OCI-LY1 (cell line): Measurements from ENCODE around the gene POLE.

Experiments
- H2AFZ ChIP-seq: fragments of 200-600 bp; sonication (generic), shearing (Covaris generic); 2 replicates; pipeline ENCODE4 v1.6.0; 2014; ENCODE audit warnings: antibody characterized with exemption, mild to moderate bottlenecking, low read length
- H3F3A ChIP-seq: fragments of 200-600 bp; sonication (generic), shearing (Covaris generic); 2 replicates; pipeline ENCODE4 v1.6.0; 2014; ENCODE audit warnings: mild to moderate bottlenecking, antibody characterized with exemption, low read length, moderate library complexity; ENCODE audit not compliant: insufficient read depth
- H3K27ac ChIP-seq: fragments of 200-600 bp; sonication (generic); 2 replicates; pipeline ENCODE4 v1.5.1; 2014; ENCODE audit warnings: low read length, mixed run types, mild to moderate bottlenecking, low read depth; ENCODE audit not compliant: poor library complexity, severe bottlenecking
- H3K27me3 ChIP-seq: fragments of 200-600 bp; sonication (generic); 2 replicates; pipeline ENCODE4 v1.6.0; 2014; ENCODE audit warnings: antibody characterized with exemption, mild to moderate bottlenecking, low read length, moderate library complexity; ENCODE audit not compliant: insufficient read depth
- H3K36me3 ChIP-seq: fragments of 200-600 bp; sonication (generic); 2 replicates; pipeline ENCODE4 v1.6.1; 2014; ENCODE audit warnings: mild to moderate bottlenecking, antibody characterized with exemption, low read length, moderate library complexity, mixed read lengths; ENCODE audit not compliant: insufficient read depth
- H3K4me1 ChIP-seq: fragments of 200-600 bp; sonication (generic); 2 replicates; pipeline ENCODE4 v1.5.1; 2014; ENCODE audit warnings: mild to moderate bottlenecking, low read length, moderate library complexity; ENCODE audit not compliant: insufficient read depth, severe bottlenecking
- H3K4me2 ChIP-seq: fragments of 200-600 bp; sonication (generic), shearing (Covaris generic); 2 replicates; pipeline ENCODE4 v1.6.1; 2014; ENCODE audit warnings: low read length
- H3K4me3 ChIP-seq: fragments of 200-600 bp; sonication (generic); 2 replicates; pipeline ENCODE4 v1.5.1; 2014; ENCODE audit warnings: low read length, low read depth, mild to moderate bottlenecking, mixed read lengths; ENCODE audit not compliant: poor library complexity, severe bottlenecking
- H3K79me2 ChIP-seq: fragments of 200-600 bp; shearing (Covaris generic); 2 replicates; pipeline ENCODE4 v1.6.1; 2016; ENCODE audit warnings: mixed run types, low read length, mixed read lengths; ENCODE audit not compliant: insufficient read depth
- H3K9ac ChIP-seq: fragments of 200-600 bp; sonication (generic), shearing (Covaris generic); 2 replicates; pipeline ENCODE4 v1.6.1; 2014; ENCODE audit warnings: mild to moderate bottlenecking, low read length, mixed read lengths
- H3K9me2 ChIP-seq: fragments of 200-600 bp; sonication (generic), shearing (Covaris generic); 2 replicates; pipeline ENCODE4 v1.6.1; 2014; ENCODE audit warnings: low read depth, mild to moderate bottlenecking, low read length, mixed read lengths
- H3K9me3 ChIP-seq: fragments of 200-600 bp; shearing (Covaris generic); 2 replicates; pipeline ENCODE4 v1.6.1; 2014; ENCODE audit warnings: low read length, mixed read lengths
- H4K20me1 ChIP-seq: fragments of 200-600 bp; sonication (generic), shearing (Covaris generic); 2 replicates; pipeline ENCODE4 v1.6.0; 2016; ENCODE audit warnings: mild to moderate bottlenecking, low read length; ENCODE audit not compliant: insufficient read depth
- EZH2 ChIP-seq: fragments of 200-600 bp; sonication (generic), shearing (Covaris generic); IDR thresholded peaks from 2 replicates; pipeline ENCODE4 v1.8.0; 2017; ENCODE audit warnings: borderline replicate concordance, mixed run types, mild to moderate bottlenecking, antibody characterized with exemption, low read length, moderate library complexity, mixed read lengths
- TF ChIP-seq, protein P1 (sequence below): fragments of 200-600 bp; sonication (generic), shearing (Covaris generic); IDR thresholded peaks from 2 replicates; pipeline ENCODE4 v1.5.1; 2017; ENCODE audit warnings: mild to moderate bottlenecking, antibody characterized with exemption, low read length, moderate library complexity, mixed read lengths

POLE gene

DNA sequence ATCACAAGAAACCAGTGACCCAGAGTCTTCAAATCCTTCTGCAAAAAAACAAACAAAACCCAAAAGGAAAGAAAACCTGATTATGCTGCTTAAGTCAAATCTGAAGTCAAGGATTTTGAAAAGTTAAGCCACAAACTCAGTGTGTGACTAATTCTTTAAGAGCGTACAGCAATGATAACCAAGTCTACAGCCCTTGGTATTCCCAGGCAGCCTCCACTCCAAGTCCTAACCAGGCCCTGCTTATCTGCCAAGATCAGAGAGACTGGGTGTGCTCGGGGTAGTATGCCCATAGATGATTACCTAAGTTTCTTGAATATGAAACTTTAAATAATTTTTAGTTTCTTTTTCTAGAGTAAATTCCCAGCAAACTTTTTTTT, 36.6 kb upstream of the POLE start:
- H3K4me1 ChIP-seq: no peaks in the 10 kb centered on the region
- peaks cover 97% of the 10 kb centered on the region for H3K36me3 ChIP-seq
- H3K4me3 ChIP-seq: no peak overlapping the region
- H3K79me2 ChIP-seq: no peaks in the 10 kb centered on the region
- no peak overlapping the region for H3K9ac ChIP-seq
- no peaks in the 10 kb centered on the region for H3K27me3 ChIP-seq
- no peak overlapping the region for H3K27ac ChIP-seq
- no peak overlapping the region for H3K4me2 ChIP-seq
- TF ChIP-seq, protein P1, sequence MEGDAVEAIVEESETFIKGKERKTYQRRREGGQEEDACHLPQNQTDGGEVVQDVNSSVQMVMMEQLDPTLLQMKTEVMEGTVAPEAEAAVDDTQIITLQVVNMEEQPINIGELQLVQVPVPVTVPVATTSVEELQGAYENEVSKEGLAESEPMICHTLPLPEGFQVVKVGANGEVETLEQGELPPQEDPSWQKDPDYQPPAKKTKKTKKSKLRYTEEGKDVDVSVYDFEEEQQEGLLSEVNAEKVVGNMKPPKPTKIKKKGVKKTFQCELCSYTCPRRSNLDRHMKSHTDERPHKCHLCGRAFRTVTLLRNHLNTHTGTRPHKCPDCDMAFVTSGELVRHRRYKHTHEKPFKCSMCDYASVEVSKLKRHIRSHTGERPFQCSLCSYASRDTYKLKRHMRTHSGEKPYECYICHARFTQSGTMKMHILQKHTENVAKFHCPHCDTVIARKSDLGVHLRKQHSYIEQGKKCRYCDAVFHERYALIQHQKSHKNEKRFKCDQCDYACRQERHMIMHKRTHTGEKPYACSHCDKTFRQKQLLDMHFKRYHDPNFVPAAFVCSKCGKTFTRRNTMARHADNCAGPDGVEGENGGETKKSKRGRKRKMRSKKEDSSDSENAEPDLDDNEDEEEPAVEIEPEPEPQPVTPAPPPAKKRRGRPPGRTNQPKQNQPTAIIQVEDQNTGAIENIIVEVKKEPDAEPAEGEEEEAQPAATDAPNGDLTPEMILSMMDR: no peak
- TF ChIP-seq EZH2: no peak
- H4K20me1 ChIP-seq: no peaks in the 10 kb centered on the region
- H3F3A ChIP-seq: 0 out of 2 replicates have a peak, but pooled peaks cover 14% of the 10 kb centered on the region
- no peak overlapping the region for H2AFZ ChIP-seq
- no peaks in the 10 kb centered on the region for H3K9me2 ChIP-seq
- no peaks in the 10 kb centered on the region for H3K9me3 ChIP-seq

DNA sequence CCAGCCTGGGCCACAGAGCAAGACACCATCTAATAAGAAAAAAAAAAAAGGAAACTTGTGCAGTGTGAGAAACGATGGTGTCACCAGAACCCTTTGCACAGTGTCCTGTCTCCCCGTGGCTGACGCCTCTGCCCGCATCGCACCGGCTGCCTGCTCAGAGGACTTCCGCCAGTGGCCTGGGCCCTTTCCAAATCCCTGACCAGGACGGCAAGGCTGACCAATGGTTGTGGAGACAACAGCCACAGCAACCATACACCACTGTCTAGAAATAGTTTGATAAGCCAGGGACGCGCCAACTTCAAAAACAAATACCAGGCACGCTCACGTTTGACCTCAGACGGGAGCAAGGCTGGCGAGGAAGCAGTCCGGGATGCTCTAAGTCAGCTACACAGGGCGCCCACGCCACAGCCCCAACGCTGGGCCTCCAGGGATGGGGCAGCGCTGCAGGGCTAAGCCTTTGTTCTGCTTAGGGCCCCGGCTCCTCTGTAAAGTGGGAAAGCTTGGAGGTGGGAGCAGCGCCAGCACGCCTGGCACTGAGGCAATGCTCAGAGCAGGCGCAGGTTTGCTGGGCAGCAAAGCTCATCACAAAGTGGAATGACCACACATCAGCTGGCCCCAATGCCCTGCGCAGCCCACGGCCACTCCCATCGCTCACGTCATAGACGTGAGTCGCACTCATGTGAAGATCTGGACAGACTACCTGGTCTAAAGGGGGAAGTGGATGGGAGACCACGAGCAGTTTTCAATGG, 36.0 kb upstream of the POLE start:
- H4K20me1 ChIP-seq: no peaks in the 10 kb centered on the region
- TF ChIP-seq, protein P1: no peak
- TF ChIP-seq EZH2: no peak

DNA sequence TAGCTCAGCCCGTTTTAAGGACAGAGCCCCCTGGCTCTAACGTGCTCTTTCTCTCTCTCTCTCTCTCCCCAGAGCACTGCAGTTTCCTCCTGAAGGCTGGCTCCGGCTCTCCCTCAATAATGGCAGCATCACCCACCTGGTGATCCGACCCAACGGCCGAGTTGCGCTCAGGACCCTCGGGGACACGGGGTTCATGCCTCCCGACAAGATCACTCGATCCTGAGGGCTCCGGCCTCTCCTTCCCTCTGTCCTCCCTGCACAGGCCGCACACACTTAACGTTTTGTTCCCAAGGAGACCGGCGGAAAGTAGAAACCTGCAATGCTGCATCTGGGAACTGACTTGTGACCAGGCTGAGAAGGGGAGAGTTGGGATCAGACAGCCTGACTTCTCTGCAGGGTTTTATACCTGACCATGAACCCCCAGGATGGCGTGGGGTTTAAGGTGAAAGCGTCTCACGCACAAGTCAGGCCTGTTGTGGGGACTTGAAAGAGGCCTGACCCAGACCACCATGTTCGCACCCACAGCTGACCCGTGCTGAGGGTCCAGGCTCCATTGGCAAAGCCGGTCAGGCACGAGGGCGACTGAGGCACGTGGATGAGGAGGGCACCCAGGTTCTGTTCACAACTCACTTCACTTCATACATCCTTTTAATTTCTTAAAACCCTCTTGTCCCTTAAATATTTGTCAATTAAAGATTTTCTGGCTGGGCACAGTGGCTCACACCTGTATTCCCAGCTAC, 33.6 kb upstream of the POLE start:
- Histone ChIP-seq H3K9me2 (no peaks in the 10 kb centered on the region), H3K4me1 (no peaks in the 10 kb centered on the region), H4K20me1 (no peaks in the 10 kb centered on the region), H3K4me3 (no peak overlapping the region), H3K27ac (no peak overlapping the region), H3K4me2 (no peak overlapping the region), H3K36me3 (peaks cover 91% of the 10 kb centered on the region), H3K79me2 (no peaks in the 10 kb centered on the region), H2AFZ (no peak overlapping the region), H3K9ac (no peak overlapping the region), H3K9me3 (no peaks in the 10 kb centered on the region), H3K27me3 (no peaks in the 10 kb centered on the region), H3F3A (0 out of 2 replicates have a peak, but pooled peaks cover 6% of the 10 kb centered on the region)
- TF ChIP-seq EZH2: no peak
- TF ChIP-seq, protein P1: no peak

More for the DNA sequence above, 36.0 kb upstream of the POLE start:
- H3F3A ChIP-seq: 0 out of 2 replicates have a peak, but pooled peaks cover 14% of the 10 kb centered on the region
- no peak overlapping the region for H3K4me3 ChIP-seq
- no peak overlapping the region for H3K4me2 ChIP-seq
- peaks cover 93% of the 10 kb centered on the region for H3K36me3 ChIP-seq
- no peaks in the 10 kb centered on the region for H3K4me1 ChIP-seq
- H3K27me3 ChIP-seq: no peaks in the 10 kb centered on the region
- H3K27ac ChIP-seq: no peak overlapping the region
- H3K9ac ChIP-seq: no peak overlapping the region
- H3K9me3 ChIP-seq: no peaks in the 10 kb centered on the region
- no peaks in the 10 kb centered on the region for H3K9me2 ChIP-seq
- H2AFZ ChIP-seq: no peak overlapping the region
- H3K79me2 ChIP-seq: no peaks in the 10 kb centered on the region
